ENCODE data around the gene TMTC3. TPM values are rescaled to one million over a fixed set of nuclear protein-coding genes. Genes with fewer than 3 reads are reported as not detected.

The TMTC3 gene
- total and polyA plus RNA-seq, 2 of the 8 experiments (the other 6 are each of a cell fraction or from before 2014, with no cell fraction given): 7.0 to 45.1 TPM

- CTCF ChIA-PET (ENCODE audit: partially characterized antibody): no interaction called here
- no peak overlapping the region for H3K9ac ChIP-seq (replicated peaks in 1 of 4; ENCODE audit: extremely low read depth in 1 of 4, low read depth in 3 of 4, low read length in 3 of 4)
- POLR2A ChIA-PET (ENCODE audit: partially characterized antibody): no interaction called here
Measured at GRCh38 chr12:88172844-88173407, 30.8 kb downstream of the TMTC3 start.

More at GRCh38 chr12:88172844-88173407, 30.8 kb downstream of the TMTC3 start:
- Histone ChIP-seq H3K27ac (ENCODE audit: low read depth, low read length) (no peak overlapping the region), H3K23me2 (ENCODE audit: low read depth, low read length) (no peaks in the 10 kb centered on the region; the same call in 1 of the 2 replicates), H4K8ac (ENCODE audit: extremely low read depth, insufficient read depth, low read length) (no peak overlapping the region), H3K9me3 (ENCODE audit: insufficient read depth in 2 of 2, low read depth in 1 of 2, low read length in 1 of 2) (no peaks in the 10 kb centered on the region), H4K91ac (replicated peaks; ENCODE audit: insufficient read length, low read length) (no peak overlapping the region), H2AK5ac (ENCODE audit: low read depth, low read length) (no peak overlapping the region), H2AFZ (ENCODE audit: low read length) (no peak overlapping the region), H4K5ac (ENCODE audit: insufficient read length, low read depth, low read length) (no peak overlapping the region), H2BK12ac (ENCODE audit: low read depth, low read length) (no peak overlapping the region), H2BK20ac (ENCODE audit: low read length) (no peak overlapping the region), H3K14ac (ENCODE audit: insufficient read length) (no peak overlapping the region), H2BK15ac (ENCODE audit: low read length) (no peak overlapping the region), H2BK5ac (ENCODE audit: low read depth, low read length) (no peak overlapping the region), H4K20me1 (replicated peaks in 1 of 2; ENCODE audit: control insufficient read depth in 1 of 2, insufficient read depth in 2 of 2, low read length in 2 of 2) (no peaks in the 10 kb centered on the region), H3K56ac (replicated peaks; ENCODE audit: insufficient read length, low read depth, low read length) (no peak overlapping the region), H3K79me2 (ENCODE audit: control insufficient read depth in 1 of 2, insufficient read depth in 2 of 2, low read length in 2 of 2) (no peaks in the 10 kb centered on the region), H3K4ac (replicated peaks; ENCODE audit: insufficient read length, low read depth, low read length) (no peak overlapping the region), H3K23ac (ENCODE audit: insufficient read length) (no peak overlapping the region), H3K4me3 (ENCODE audit: extremely low read depth in 1 of 4, insufficient read depth in 2 of 4, low read depth in 3 of 4, low read length in 4 of 4) (no peak overlapping the region), H3K27me3 (replicated peaks in 1 of 4; ENCODE audit: control insufficient read depth in 3 of 4, extremely low read depth in 1 of 4, insufficient read depth in 3 of 4, low read length in 3 of 4) (no peaks in the 10 kb centered on the region), H3K4me1 (replicated peaks in 1 of 4; ENCODE audit: control insufficient read depth in 3 of 4, insufficient read depth in 4 of 4, low read length in 3 of 4) (no peaks in the 10 kb centered on the region), H3K79me1 (ENCODE audit: low read depth, low read length) (no peaks in the 10 kb centered on the region), H3K36me3 (ENCODE audit: control insufficient read depth in 2 of 4, insufficient read depth in 4 of 4, low read length in 3 of 4) (peaks cover 0 to 33% (median 8%) of the 10 kb centered on the region in 4 experiments; a peak in 5 of 8 replicates), H3K18ac (ENCODE audit: extremely low read depth, low read length) (no peak overlapping the region), H2BK120ac (replicated peaks; ENCODE audit: low read depth, low read length) (no peak overlapping the region), H3K4me2 (ENCODE audit: insufficient read depth in 1 of 2, low read depth in 2 of 2, low read length in 2 of 2) (no peak overlapping the region)
- no peak for TF ChIP-seq PHF8 (conservative IDR thresholded peaks at IDR 0.05; ENCODE audit: low read depth, low read length)
- no peak for TF ChIP-seq ASH2L (IDR thresholded peaks at IDR 0.05; ENCODE audit: low read length)
- no peak for TF ChIP-seq ATF2 (IDR thresholded peaks at IDR 0.05; ENCODE audit: low read length)
- no peak for TF ChIP-seq SIN3A (conservative IDR thresholded peaks at IDR 0.05 in 1 of 2, IDR thresholded peaks at IDR 0.05 in 1 of 2; ENCODE audit: low read depth in 1 of 2, low read length in 2 of 2)
- no peak for TF ChIP-seq EGR1 (IDR thresholded peaks at IDR 0.05; ENCODE audit: borderline replicate concordance, low read depth, low read length)
- TF ChIP-seq TAF7 (optimal IDR thresholded peaks at IDR 0.05; ENCODE audit: borderline replicate concordance, low read depth, low read length): no peak
- TF ChIP-seq RFX5 (IDR thresholded peaks at IDR 0.05; ENCODE audit: borderline replicate concordance, low read depth, low read length): no peak
- TF ChIP-seq BCL11A (IDR thresholded peaks at IDR 0.05; ENCODE audit: low read depth in 2 of 2, low read length in 2 of 2): no peak
- TF ChIP-seq CHD2 (IDR thresholded peaks at IDR 0.05; ENCODE audit: low read length): no peak
- no peak for TF ChIP-seq ZNF274 (IDR thresholded peaks at IDR 0.05; ENCODE audit: borderline replicate concordance, extremely low read depth, low read length)
- no peak for TF ChIP-seq CREB1 (IDR thresholded peaks at IDR 0.05)
- no peak for TF ChIP-seq SP4 (IDR thresholded peaks at IDR 0.05; ENCODE audit: low read length)
- FAIRE-seq (no peak), DNase-seq (ENCODE audit: low read depth in 1 of 2, low spot score in 2 of 2) (no peak)

All from H1 (cell line).